ENCODE results near the gene CDK5RAP3.
"Not testable (repeated sequence)": the region's sequence is repeated elsewhere in the genome, so short reads cannot be mapped to it uniquely, and the experiment has no call there.

CDK5RAP3 gene

GRCh38 chr17:47981462-47981861 is 10.5 kb downstream of the CDK5RAP3 start:
- Mint-ChIP-seq H3K27me3 (no peaks in the 10 kb centered on the region), H3K4me1 (ENCODE audit: low read depth) (no peaks in the 10 kb centered on the region), H3K36me3 (ENCODE audit: low read depth) (peaks cover 49% of the 10 kb centered on the region), H3K4me3 (no peak overlapping the region), H3K27ac (no peak overlapping the region), H3K9me3 (no peaks in the 10 kb centered on the region)

- Mint-ChIP-seq H3K9me3 (no peaks in the 10 kb centered on the region), H3K4me3 (no peak overlapping the region), H3K4me1 (ENCODE audit: low read depth) (no peaks in the 10 kb centered on the region), H3K27ac (no peak overlapping the region), H3K27me3 (no peaks in the 10 kb centered on the region), H3K36me3 (ENCODE audit: low read depth) (peaks cover 45% of the 10 kb centered on the region)
Observed at GRCh38 chr17:47982091-47982617, 11.2 kb downstream of the CDK5RAP3 start.

GRCh38 chr17:47982645-47983390 is 11.9 kb downstream of the CDK5RAP3 start:
- Mint-ChIP-seq H3K9me3 (no peaks in the 10 kb centered on the region), H3K4me3 (no peak overlapping the region), H3K27ac (no peak overlapping the region), H3K36me3 (ENCODE audit: low read depth) (peaks cover 38% of the 10 kb centered on the region), H3K4me1 (ENCODE audit: low read depth) (no peaks in the 10 kb centered on the region), H3K27me3 (no peaks in the 10 kb centered on the region)

GRCh38 chr17:47983492-47984223 is 12.7 kb downstream of the CDK5RAP3 start:
- no peak overlapping the region for H3K27ac Mint-ChIP-seq
- no peaks in the 10 kb centered on the region for H3K27me3 Mint-ChIP-seq
- H3K4me1 Mint-ChIP-seq (ENCODE audit: low read depth) = no peaks in the 10 kb centered on the region
- peaks cover 37% of the 10 kb centered on the region for H3K36me3 Mint-ChIP-seq (ENCODE audit: low read depth)
- H3K9me3 Mint-ChIP-seq = no peaks in the 10 kb centered on the region
- no peak overlapping the region for H3K4me3 Mint-ChIP-seq

GRCh38 chr17:47986520-47986919 is 15.6 kb downstream of the CDK5RAP3 start:
- Mint-ChIP-seq H3K27me3 (no peaks in the 10 kb centered on the region), H3K4me1 (ENCODE audit: low read depth) (peaks cover 3% of the 10 kb centered on the region), H3K36me3 (ENCODE audit: low read depth) (peaks cover 14% of the 10 kb centered on the region), H3K9me3 (no peaks in the 10 kb centered on the region), H3K4me3 (no peak overlapping the region), H3K27ac (no peak overlapping the region)

GRCh38 chr17:47987240-47987835 is 16.4 kb downstream of the CDK5RAP3 start:
- Mint-ChIP-seq H3K9me3 (no peaks in the 10 kb centered on the region), H3K27ac (no peak overlapping the region), H3K4me3 (no peak overlapping the region), H3K4me1 (ENCODE audit: low read depth) (peaks cover 3% of the 10 kb centered on the region), H3K36me3 (ENCODE audit: low read depth) (peaks cover 11% of the 10 kb centered on the region), H3K27me3 (no peaks in the 10 kb centered on the region)

GRCh38 chr17:47988445-47988844 is 17.5 kb downstream of the CDK5RAP3 start:
- H3K9me3 Mint-ChIP-seq; H3K4me1 Mint-ChIP-seq (ENCODE audit: low read depth); H3K4me3 Mint-ChIP-seq; H3K27ac Mint-ChIP-seq; H3K27me3 Mint-ChIP-seq: not testable (repeated sequence)
- peaks cover 11% of the 10 kb centered on the region for H3K36me3 Mint-ChIP-seq (ENCODE audit: low read depth)

- no peaks in the 10 kb centered on the region for H3K9me3 Mint-ChIP-seq
- H3K27me3 Mint-ChIP-seq = peaks cover 4% of the 10 kb centered on the region
- no peak overlapping the region for H3K27ac Mint-ChIP-seq
- H3K4me1 Mint-ChIP-seq (ENCODE audit: low read depth) = peaks cover 3% of the 10 kb centered on the region
- peaks cover 5% of the 10 kb centered on the region for H3K36me3 Mint-ChIP-seq (ENCODE audit: low read depth)
- no peak overlapping the region for H3K4me3 Mint-ChIP-seq
Observed at GRCh38 chr17:47989159-47989558, 18.2 kb downstream of the CDK5RAP3 start.

- Mint-ChIP-seq H3K36me3 (ENCODE audit: low read depth) (peaks cover 5% of the 10 kb centered on the region), H3K9me3 (no peaks in the 10 kb centered on the region), H3K27me3 (peaks cover 8% of the 10 kb centered on the region), H3K27ac (no peak overlapping the region), H3K4me1 (ENCODE audit: low read depth) (peaks cover 3% of the 10 kb centered on the region), H3K4me3 (no peak overlapping the region)
Observed at GRCh38 chr17:47989700-47990099, 18.8 kb downstream of the CDK5RAP3 start.

- Mint-ChIP-seq H3K9me3 (no peaks in the 10 kb centered on the region), H3K4me3 (no peak overlapping the region), H3K27ac (no peak overlapping the region), H3K4me1 (ENCODE audit: low read depth) (peaks cover 3% of the 10 kb centered on the region), H3K36me3 (ENCODE audit: low read depth) (no peaks in the 10 kb centered on the region), H3K27me3 (peaks cover 8% of the 10 kb centered on the region)
Observed at GRCh38 chr17:47990962-47991731, 20.2 kb downstream of the CDK5RAP3 start.

GRCh38 chr17:47992216-47992615 is 21.3 kb downstream of the CDK5RAP3 start:
- Mint-ChIP-seq H3K27me3 (peaks cover 8% of the 10 kb centered on the region), H3K4me3 (no peak overlapping the region), H3K4me1 (ENCODE audit: low read depth) (peaks cover 3% of the 10 kb centered on the region), H3K27ac (no peak overlapping the region), H3K36me3 (ENCODE audit: low read depth) (no peaks in the 10 kb centered on the region), H3K9me3 (no peaks in the 10 kb centered on the region)

- no peak overlapping the region for H3K27ac Mint-ChIP-seq
- no peaks in the 10 kb centered on the region for H3K9me3 Mint-ChIP-seq
- H3K36me3 Mint-ChIP-seq (ENCODE audit: low read depth) = no peaks in the 10 kb centered on the region
- peaks cover 8% of the 10 kb centered on the region for H3K27me3 Mint-ChIP-seq
- H3K4me1 Mint-ChIP-seq (ENCODE audit: low read depth) = peaks cover 3% of the 10 kb centered on the region
- H3K4me3 Mint-ChIP-seq = no peak overlapping the region
Observed at GRCh38 chr17:47993031-47993564, 22.2 kb downstream of the CDK5RAP3 start.

- Mint-ChIP-seq H3K9me3 (no peaks in the 10 kb centered on the region), H3K27me3 (peaks cover 8% of the 10 kb centered on the region), H3K4me1 (ENCODE audit: low read depth) (peaks cover 3% of the 10 kb centered on the region), H3K36me3 (ENCODE audit: low read depth) (no peaks in the 10 kb centered on the region), H3K4me3 (no peak overlapping the region), H3K27ac (no peak overlapping the region)
Observed at GRCh38 chr17:47993964-47994363, 23.1 kb downstream of the CDK5RAP3 start.

GRCh38 chr17:47994724-47995123 is 23.8 kb downstream of the CDK5RAP3 start:
- Mint-ChIP-seq H3K27ac (no peak overlapping the region), H3K27me3 (peaks cover 8% of the 10 kb centered on the region), H3K9me3 (no peaks in the 10 kb centered on the region), H3K4me3 (no peak overlapping the region), H3K36me3 (ENCODE audit: low read depth) (no peaks in the 10 kb centered on the region), H3K4me1 (ENCODE audit: low read depth) (no peaks in the 10 kb centered on the region)

All from stimulated activated naive CD8-positive, alpha-beta T cell treated with anti-CD3 and anti-CD28 coated beads, Interleukin-15, Interleukin-2, amounts not matched to agents 100 ng/mL and 50 ng/mL, for 24 hours (primary cell).